HEK293T (cell line): ENCODE data around the gene BEGAIN.

Experiments used
- CTCF ChIA-PET: fragments of 350-600 bp; formaldehyde crosslinking; extraction: SDS; loops from one replicate; lab custom pipeline; 2021; ENCODE audit warnings: antibody characterized with exemption, inconsistent platforms; lab: Yijun Ruan, JAX
- POLR2A ChIA-PET: fragments of 350-600 bp; formaldehyde crosslinking; extraction: SDS; loops from one replicate; lab custom pipeline; 2020; ENCODE audit warnings: antibody characterized with exemption, inconsistent platforms; lab: Yijun Ruan, JAX
- DNase-seq: peaks from one replicate; pipeline ENCODE4 v3.0.0; 2012; ENCODE audit warnings: mixed read lengths; ENCODE audit errors: extremely low spot score
- ARNT ChIP-seq: fragments of 450-650 bp; IDR thresholded peaks from 2 replicates; pipeline ENCODE4 v1.6.1; 2017; ENCODE audit warnings: mild to moderate bottlenecking
- BHLHE40 ChIP-seq: fragments of 450-650 bp; IDR thresholded peaks from 2 replicates; pipeline ENCODE4 v1.6.1; 2016; ENCODE audit warnings: mild to moderate bottlenecking, moderate library complexity, borderline replicate concordance
- CTBP1 ChIP-seq: fragments of 450-650 bp; IDR thresholded peaks from 2 replicates; pipeline ENCODE4 v1.6.1; 2016; ENCODE audit warnings: borderline replicate concordance
- ELF4 ChIP-seq: fragments of 450-650 bp; IDR thresholded peaks from 2 replicates; pipeline ENCODE4 v1.6.1; 2017; ENCODE audit warnings: antibody characterized with exemption
- FOXA1 ChIP-seq: fragments of 450-650 bp; IDR thresholded peaks from 2 replicates; pipeline ENCODE4 v1.6.1; 2016; ENCODE audit warnings: mild to moderate bottlenecking
- FOXK2 ChIP-seq: fragments of 450-650 bp; IDR thresholded peaks from 2 replicates; pipeline ENCODE4 v1.6.1; 2016; ENCODE audit warnings: mild to moderate bottlenecking
- FOXM1 ChIP-seq: fragments of 450-650 bp; IDR thresholded peaks from 2 replicates; pipeline ENCODE4 v1.6.1; 2017; ENCODE audit warnings: mild to moderate bottlenecking, borderline replicate concordance
- HDGF ChIP-seq: fragments of 450-650 bp; IDR thresholded peaks from 2 replicates; pipeline ENCODE4 v1.6.1; 2017; ENCODE audit warnings: antibody characterized with exemption, borderline replicate concordance
- L3MBTL2 ChIP-seq: fragments of 450-650 bp; conservative IDR thresholded peaks from 2 replicates; pipeline ENCODE4 v1.6.1; 2016; ENCODE audit warnings: mild to moderate bottlenecking
- LEF1 ChIP-seq: fragments of 450-650 bp; IDR thresholded peaks from 2 replicates; pipeline ENCODE4 v1.6.1; 2017; ENCODE audit warnings: mild to moderate bottlenecking, borderline replicate concordance
- NFRKB ChIP-seq: fragments of 450-650 bp; IDR thresholded peaks from 2 replicates; pipeline ENCODE4 v1.6.1; 2016; ENCODE audit warnings: mild to moderate bottlenecking, moderate library complexity
- SP1 ChIP-seq: fragments of 450-650 bp; IDR thresholded peaks from 2 replicates; pipeline ENCODE4 v1.6.1; 2017
- SUZ12 ChIP-seq: fragments of 450-650 bp; IDR thresholded peaks from 2 replicates; pipeline ENCODE4 v1.6.1; 2016; ENCODE audit warnings: mild to moderate bottlenecking
- TARDBP ChIP-seq: fragments of 450-650 bp; IDR thresholded peaks from 2 replicates; pipeline ENCODE4 v1.6.1; 2016
- ZNF384 ChIP-seq: fragments of 450-650 bp; IDR thresholded peaks from 2 replicates; pipeline ENCODE4 v1.6.1; 2016
- TF ChIP-seq, protein P1 (sequence below): fragments of 450-650 bp; IDR thresholded peaks from 2 replicates; pipeline ENCODE4 v1.6.1; 2016

Gene BEGAIN

GRCh38 chr14:100568998-100569733 is 18.1 kb downstream of the BEGAIN start:
- DNase-seq: no peak

GRCh38 chr14:100568164-100568997 is 18.8 kb downstream of the BEGAIN start:
- TF ChIP-seq TARDBP: no peak
- no peak for TF ChIP-seq ZNF384
- no peak for TF ChIP-seq SP1
- no peak for TF ChIP-seq ARNT
- TF ChIP-seq, protein P1, sequence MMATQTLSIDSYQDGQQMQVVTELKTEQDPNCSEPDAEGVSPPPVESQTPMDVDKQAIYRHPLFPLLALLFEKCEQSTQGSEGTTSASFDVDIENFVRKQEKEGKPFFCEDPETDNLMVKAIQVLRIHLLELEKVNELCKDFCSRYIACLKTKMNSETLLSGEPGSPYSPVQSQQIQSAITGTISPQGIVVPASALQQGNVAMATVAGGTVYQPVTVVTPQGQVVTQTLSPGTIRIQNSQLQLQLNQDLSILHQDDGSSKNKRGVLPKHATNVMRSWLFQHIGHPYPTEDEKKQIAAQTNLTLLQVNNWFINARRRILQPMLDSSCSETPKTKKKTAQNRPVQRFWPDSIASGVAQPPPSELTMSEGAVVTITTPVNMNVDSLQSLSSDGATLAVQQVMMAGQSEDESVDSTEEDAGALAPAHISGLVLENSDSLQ: no peak
- no peak for TF ChIP-seq NFRKB
- TF ChIP-seq L3MBTL2: no peak
- TF ChIP-seq FOXM1: no peak
- TF ChIP-seq HDGF: no peak
- no peak for TF ChIP-seq FOXA1
- no peak for TF ChIP-seq ELF4
- TF ChIP-seq BHLHE40: no peak
- no peak for TF ChIP-seq CTBP1
- POLR2A ChIA-PET: no interaction called here
- CTCF ChIA-PET: interaction anchor here (1.3 kb wide), 1 partner anchor 183 kb away, joined by 3 read pairs; no protein-coding TSS in a partner anchor
- DNase-seq: no peak

More at GRCh38 chr14:100568998-100569733, 18.1 kb downstream of the BEGAIN start:
- TF ChIP-seq LEF1: no peak
- TF ChIP-seq ARNT: no peak
- TF ChIP-seq HDGF: no peak
- no peak for TF ChIP-seq ELF4
- TF ChIP-seq FOXA1: no peak
- no peak for TF ChIP-seq SUZ12
- no peak for TF ChIP-seq FOXK2
- no peak for TF ChIP-seq NFRKB
- TF ChIP-seq SP1: no peak
- TF ChIP-seq CTBP1: no peak
- TF ChIP-seq L3MBTL2: no peak
- no peak for TF ChIP-seq TARDBP
- TF ChIP-seq, protein P1: no peak
- TF ChIP-seq FOXM1: no peak
- TF ChIP-seq BHLHE40: no peak
- TF ChIP-seq ZNF384: no peak
- POLR2A ChIA-PET: interaction anchor here (0.8 to 1.1 kb wide), 2 partner anchors 19 to 23 kb away, joined by 3 read pairs; no protein-coding TSS in a partner anchor
- CTCF ChIA-PET: interaction anchor here (1.3 kb wide), 1 partner anchor 184 kb away, joined by 3 read pairs; no protein-coding TSS in a partner anchor

DNA sequence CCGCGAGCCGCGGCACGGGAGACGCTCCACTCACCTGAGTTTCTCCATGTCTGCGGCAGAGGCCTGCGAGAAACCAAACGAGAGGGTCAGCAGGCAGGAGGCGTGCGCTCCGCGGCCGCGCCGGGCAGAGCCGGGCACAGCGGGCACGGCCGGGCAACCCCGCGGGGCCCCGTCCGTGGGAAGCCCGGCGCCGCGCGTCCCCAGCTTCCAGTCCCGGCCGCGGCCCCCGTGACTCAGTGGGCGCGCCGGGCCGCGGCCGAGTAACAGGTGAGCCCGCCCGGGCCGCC is 19.4 kb downstream of the BEGAIN start:
- ChIA-PET CTCF (no interaction called here), POLR2A (no interaction called here)
- TF ChIP-seq LEF1 (no peak), ELF4 (no peak), HDGF (no peak), NFRKB (no peak), L3MBTL2 (no peak), ZNF384 (no peak), SP1 (no peak), FOXM1 (no peak), TARDBP (no peak), SUZ12 (no peak), FOXK2 (no peak), CTBP1 (no peak), ARNT (no peak), FOXA1 (no peak), BHLHE40 (no peak)
- TF ChIP-seq, protein P1: no peak
- DNase-seq: no peak

GRCh38 chr14:100567009-100567876 is 20.0 kb downstream of the BEGAIN start:
- POLR2A ChIA-PET: no interaction called here
- no peak for TF ChIP-seq ELF4
- DNase-seq: no peak
- CTCF ChIA-PET: no interaction called here

- POLR2A ChIA-PET: no interaction called here
These were observed 20.6 kb downstream of the BEGAIN start for GRCh38 chr14:100566586-100566985.

More at GRCh38 chr14:100566586-100566985, 20.6 kb downstream of the BEGAIN start:
- TF ChIP-seq CTBP1 (no peak), LEF1 (no peak), FOXM1 (no peak), SUZ12 (no peak), ELF4 (no peak), BHLHE40 (no peak), TARDBP (no peak), FOXA1 (no peak), ARNT (no peak), FOXK2 (no peak), ZNF384 (no peak), NFRKB (no peak), L3MBTL2 (no peak), SP1 (no peak), HDGF (no peak)
- TF ChIP-seq, protein P1: no peak
- no peak for DNase-seq
- CTCF ChIA-PET: interaction anchor here (0.6 kb wide), 1 partner anchor 184 kb away, joined by 3 read pairs; no protein-coding TSS in a partner anchor
